ENCODE results near the gene GRIPAP1. TPM values are rescaled to one million over a fixed set of nuclear protein-coding genes. Genes with fewer than 3 reads are reported as not detected.

The GRIPAP1 gene
- total RNA-seq, 4 donors from 2014 or later = 42.5 to 76.2 (median 58.6) TPM

GRCh38 chrX:48948589-48948988, 53.5 kb downstream of the GRIPAP1 start:
- no peaks in the 10 kb centered on the region for H3K36me3 ChIP-seq
- TF ChIP-seq POLR2A (IDR thresholded peaks at IDR 0.05) (no peak), EP300 (IDR thresholded peaks at IDR 0.05) (no peak), CTCF (IDR thresholded peaks at IDR 0.05) (no peak)
- 92% methylated on average over 1 of the region's 1 CpG; no CpG with 5 or more reads in 1 of the 2 donors for WGBS, 2 donors
- DNase-seq (ENCODE audit: low spot score in 2 of 2) = no peak
- no peaks in the 10 kb centered on the region for H3K9me3 ChIP-seq
- H3K4me1 ChIP-seq = peaks cover 0 to 21% (median 2%) of the 10 kb centered on the region in 4 donors
- no peak overlapping the region for H3K27ac ChIP-seq
- no peaks in the 10 kb centered on the region for H3K27me3 ChIP-seq
- no peak overlapping the region for H3K4me3 ChIP-seq

GRCh38 chrX:48945517-48946348, 56.3 kb downstream of the GRIPAP1 start:
- WGBS, 2 donors = 54% methylated on average over 6 to 8 of the region's 8 CpGs
- TF ChIP-seq CTCF (IDR thresholded peaks at IDR 0.05) = peak; percentile 45 to 62 (median 56)
- no peak for TF ChIP-seq EP300 (IDR thresholded peaks at IDR 0.05)
- TF ChIP-seq POLR2A (IDR thresholded peaks at IDR 0.05) = no peak
- no peaks in the 10 kb centered on the region for H3K27me3 ChIP-seq
- H3K36me3 ChIP-seq = no peaks in the 10 kb centered on the region
- no peaks in the 10 kb centered on the region for H3K9me3 ChIP-seq
- no peak overlapping the region for H3K4me3 ChIP-seq
- peaks cover 0 to 24% (median 1%) of the 10 kb centered on the region in 4 donors for H3K4me1 ChIP-seq
- no peak for DNase-seq (ENCODE audit: low spot score in 2 of 2)
- H3K27ac ChIP-seq = no peak overlapping the region

GRCh38 chrX:48942895-48943294, 59.2 kb downstream of the GRIPAP1 start:
- Histone ChIP-seq H3K4me3 (no peak overlapping the region), H3K27me3 (no peaks in the 10 kb centered on the region), H3K27ac (no peak overlapping the region), H3K9me3 (no peaks in the 10 kb centered on the region), H3K36me3 (no peaks in the 10 kb centered on the region), H3K4me1 (peaks cover 0 to 35% (median 6%) of the 10 kb centered on the region in 4 donors)
- no peak for DNase-seq (ENCODE audit: low spot score in 2 of 2)
- 59 to 62% methylated on average over 2 of the region's 2 CpGs for WGBS, 2 donors
- TF ChIP-seq POLR2A (IDR thresholded peaks at IDR 0.05) = no peak
- no peak for TF ChIP-seq CTCF (IDR thresholded peaks at IDR 0.05)
- no peak for TF ChIP-seq EP300 (IDR thresholded peaks at IDR 0.05)

- H3K27ac ChIP-seq = peak overlapping the region in 1 of 4 donors; percentile 45
- H3K27me3 ChIP-seq = no peaks in the 10 kb centered on the region
- no peaks in the 10 kb centered on the region for H3K36me3 ChIP-seq
- no peak overlapping the region for H3K4me3 ChIP-seq
- whole genome bisulfite sequencing, 2 donors = 70 to 83% methylated on average over 2 of the region's 2 CpGs
- TF ChIP-seq POLR2A (IDR thresholded peaks at IDR 0.05) = no peak
- H3K4me1 ChIP-seq = peaks cover 0 to 40% (median 6%) of the 10 kb centered on the region in 4 donors
- no peaks in the 10 kb centered on the region for H3K9me3 ChIP-seq
- no peak for DNase-seq (ENCODE audit: low spot score in 2 of 2)
Measured at GRCh38 chrX:48940404-48940955, 61.6 kb downstream of the GRIPAP1 start.

- H3K9me3 ChIP-seq = no peaks in the 10 kb centered on the region
- H3K4me3 ChIP-seq = no peak overlapping the region
- TF ChIP-seq CTCF (IDR thresholded peaks at IDR 0.05) = no peak
- no peak for TF ChIP-seq POLR2A (IDR thresholded peaks at IDR 0.05)
- TF ChIP-seq EP300 (IDR thresholded peaks at IDR 0.05) = no peak
Measured at GRCh38 chrX:48939524-48940228, 62.4 kb downstream of the GRIPAP1 start.

More at GRCh38 chrX:48939524-48940228, 62.4 kb downstream of the GRIPAP1 start:
- H3K4me1 ChIP-seq = peaks cover 0 to 40% (median 6%) of the 10 kb centered on the region in 4 donors
- H3K36me3 ChIP-seq = peaks cover 0 to 7% (median 0%) of the 10 kb centered on the region in 3 donors
- peak overlapping the region in 1 of 4 donors; percentile 45 for H3K27ac ChIP-seq
- 59 to 83% methylated on average over 2 to 3 of the region's 3 CpGs for WGBS, 2 donors
- DNase-seq (ENCODE audit: low spot score in 2 of 2) = no peak
- no peaks in the 10 kb centered on the region for H3K27me3 ChIP-seq
